Activated naive CD8-positive, alpha-beta T cell (primary cell): Measurements from ENCODE around the gene TRRAP.

Source experiments
- H3K27ac Mint-ChIP-seq: one replicate; pipeline ENCODE4 v1.8.0; 2021; ENCODE audit warnings: mixed read lengths
- H3K27me3 Mint-ChIP-seq: one replicate; pipeline ENCODE4 v1.8.0; 2021; ENCODE audit warnings: mixed read lengths
- H3K36me3 Mint-ChIP-seq: one replicate; pipeline ENCODE4 v1.8.0; 2021; ENCODE audit warnings: mixed read lengths
- H3K4me1 Mint-ChIP-seq: one replicate; pipeline ENCODE4 v1.8.0; 2021; ENCODE audit warnings: low read depth, mixed read lengths
- H3K4me3 Mint-ChIP-seq: one replicate; pipeline ENCODE4 v1.8.0; 2021; ENCODE audit warnings: mild to moderate bottlenecking, mixed read lengths
- H3K9me3 Mint-ChIP-seq: one replicate; pipeline ENCODE4 v1.8.0; 2021; ENCODE audit warnings: low read depth, mixed read lengths

The TRRAP gene

DNA sequence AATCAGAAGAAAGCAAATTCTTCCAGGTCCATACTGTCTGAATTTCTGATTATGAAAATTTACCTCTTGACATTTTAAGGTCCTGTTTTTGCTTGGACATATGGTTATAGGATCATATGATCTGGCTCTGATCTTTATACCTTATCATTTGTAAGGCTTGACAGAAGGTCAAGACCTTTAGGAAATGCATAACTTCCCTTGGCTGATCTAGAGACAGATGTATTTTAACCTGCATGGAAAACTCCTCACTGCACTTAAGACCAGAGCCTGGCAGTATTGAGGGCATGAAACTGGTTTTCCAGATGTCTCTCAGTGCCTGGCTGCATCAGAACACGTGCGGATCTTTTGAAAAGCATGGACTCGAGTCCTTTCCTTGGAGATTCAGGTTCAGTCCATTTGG lies 55.9 kb downstream of the TRRAP start:
- peaks cover 5% of the 10 kb centered on the region for H3K4me1 Mint-ChIP-seq
- no peaks in the 10 kb centered on the region for H3K27me3 Mint-ChIP-seq
- H3K4me3 Mint-ChIP-seq = no peak overlapping the region
- peaks cover 8% of the 10 kb centered on the region for H3K36me3 Mint-ChIP-seq
- H3K9me3 Mint-ChIP-seq = no peaks in the 10 kb centered on the region
- no peak overlapping the region for H3K27ac Mint-ChIP-seq

DNA sequence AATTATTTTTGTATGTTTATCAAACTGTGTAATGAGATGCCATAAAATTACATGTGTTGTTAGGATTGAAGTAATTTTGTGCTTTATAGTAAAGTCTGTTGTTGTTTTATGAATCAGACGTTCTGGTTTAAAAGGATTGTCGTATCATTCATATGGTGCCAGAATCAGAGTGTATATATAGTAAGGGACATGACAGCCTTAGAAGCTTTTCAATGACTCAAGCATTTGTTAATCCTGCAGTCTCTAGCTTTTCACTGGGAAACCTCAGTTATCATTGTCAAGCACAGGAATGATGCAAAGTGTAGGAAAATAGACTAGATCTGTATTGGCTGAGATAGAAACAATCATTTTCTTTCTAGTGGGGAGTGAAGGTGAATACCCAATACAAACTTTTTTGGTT lies 57.5 kb downstream of the TRRAP start:
- no peaks in the 10 kb centered on the region for H3K9me3 Mint-ChIP-seq
- H3K4me3 Mint-ChIP-seq = no peak overlapping the region
- H3K27ac Mint-ChIP-seq = peak overlapping the region; percentile 54
- H3K36me3 Mint-ChIP-seq = peaks cover 8% of the 10 kb centered on the region
- H3K4me1 Mint-ChIP-seq = peaks cover 5% of the 10 kb centered on the region
- no peaks in the 10 kb centered on the region for H3K27me3 Mint-ChIP-seq

DNA sequence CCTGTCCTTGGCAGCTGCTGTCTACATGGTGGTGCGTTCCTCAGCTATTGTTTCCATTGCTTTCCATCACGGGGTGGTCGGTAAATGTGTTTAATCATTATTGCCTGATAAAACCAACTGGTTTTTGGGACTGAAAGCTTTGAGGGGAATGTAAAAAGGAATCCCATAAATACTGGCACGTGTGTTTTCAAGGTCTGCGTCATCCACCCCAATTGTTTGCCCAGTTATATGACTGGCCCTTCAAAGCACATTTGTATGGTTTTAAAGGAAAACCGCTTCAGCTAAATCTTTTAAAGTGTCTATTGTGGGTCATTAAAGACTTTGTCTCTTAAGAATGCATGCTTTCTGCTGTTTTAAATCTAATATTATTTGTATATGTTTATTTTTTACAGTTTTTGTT lies 65.0 kb downstream of the TRRAP start:
- Mint-ChIP-seq H3K4me3 (no peak overlapping the region), H3K4me1 (no peaks in the 10 kb centered on the region), H3K36me3 (peaks cover 2% of the 10 kb centered on the region)

DNA sequence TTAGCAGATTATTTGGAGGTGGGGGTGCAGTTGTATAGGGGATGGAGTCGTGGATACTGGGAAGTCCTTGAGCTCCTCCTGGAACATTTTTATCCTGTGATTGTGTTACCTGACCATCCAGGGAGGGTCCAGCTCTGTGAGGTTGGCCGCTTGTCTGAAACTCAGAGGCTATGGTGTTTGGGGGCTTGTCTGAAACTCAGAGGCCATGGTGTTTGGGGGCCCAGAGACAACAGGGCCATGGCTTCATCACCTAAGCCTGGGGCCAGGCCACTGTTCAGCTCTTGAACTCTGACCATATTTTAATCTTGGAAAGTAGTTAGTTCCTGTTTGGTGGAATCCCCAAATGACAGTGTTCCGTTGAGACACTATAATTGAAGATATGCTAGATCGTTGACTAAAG lies 66.1 kb downstream of the TRRAP start:
- Mint-ChIP-seq H3K4me3 (no peak overlapping the region), H3K27me3 (no peaks in the 10 kb centered on the region), H3K36me3 (peaks cover 2% of the 10 kb centered on the region), H3K27ac (no peak overlapping the region), H3K4me1 (no peaks in the 10 kb centered on the region), H3K9me3 (no peaks in the 10 kb centered on the region)

More for the DNA sequence above, 65.0 kb downstream of the TRRAP start:
- Mint-ChIP-seq H3K27ac (no peak overlapping the region), H3K27me3 (no peaks in the 10 kb centered on the region), H3K9me3 (no peaks in the 10 kb centered on the region)

DNA sequence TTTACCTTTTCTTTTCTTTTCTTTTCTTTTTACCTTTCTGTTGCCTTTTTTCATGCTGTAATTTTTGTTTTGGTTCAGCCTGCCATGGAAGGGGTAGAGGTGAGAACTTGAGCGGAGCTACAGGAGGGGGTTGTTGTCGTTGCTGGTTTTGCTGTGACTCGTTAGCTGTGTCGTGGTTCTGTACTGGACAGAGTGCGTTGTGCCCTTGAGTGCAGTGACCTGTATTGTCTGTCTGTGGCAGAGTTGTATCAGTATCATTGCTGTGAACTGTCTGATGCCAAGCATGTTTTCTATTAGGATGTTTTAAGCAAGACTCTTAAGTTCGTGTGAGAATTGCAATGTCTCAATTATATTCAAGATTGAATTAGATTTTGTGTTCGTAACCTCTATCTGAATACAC lies 67.5 kb downstream of the TRRAP start:
- Mint-ChIP-seq H3K4me3 (no peak overlapping the region), H3K36me3 (peaks cover 2% of the 10 kb centered on the region), H3K9me3 (no peaks in the 10 kb centered on the region), H3K27ac (no peak overlapping the region), H3K4me1 (no peaks in the 10 kb centered on the region), H3K27me3 (no peaks in the 10 kb centered on the region)

DNA sequence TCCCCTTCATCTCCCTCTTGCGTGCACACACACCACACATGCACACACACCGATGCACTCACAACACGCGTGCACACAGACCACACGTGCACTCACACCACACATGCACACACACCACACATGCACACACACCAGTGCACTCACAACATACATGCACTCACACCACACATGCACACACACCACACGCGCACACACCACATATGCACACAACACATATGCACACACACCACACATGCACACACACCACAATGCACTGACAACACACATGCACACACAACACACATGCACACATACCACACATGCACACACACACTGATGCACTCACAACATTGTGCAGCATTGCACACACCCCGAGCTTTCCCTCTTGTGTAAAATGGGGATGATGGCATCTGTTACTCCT lies 68.1 kb downstream of the TRRAP start:
- Mint-ChIP-seq H3K36me3 (peaks cover 2% of the 10 kb centered on the region), H3K27me3 (no peaks in the 10 kb centered on the region), H3K9me3 (no peaks in the 10 kb centered on the region)

DNA sequence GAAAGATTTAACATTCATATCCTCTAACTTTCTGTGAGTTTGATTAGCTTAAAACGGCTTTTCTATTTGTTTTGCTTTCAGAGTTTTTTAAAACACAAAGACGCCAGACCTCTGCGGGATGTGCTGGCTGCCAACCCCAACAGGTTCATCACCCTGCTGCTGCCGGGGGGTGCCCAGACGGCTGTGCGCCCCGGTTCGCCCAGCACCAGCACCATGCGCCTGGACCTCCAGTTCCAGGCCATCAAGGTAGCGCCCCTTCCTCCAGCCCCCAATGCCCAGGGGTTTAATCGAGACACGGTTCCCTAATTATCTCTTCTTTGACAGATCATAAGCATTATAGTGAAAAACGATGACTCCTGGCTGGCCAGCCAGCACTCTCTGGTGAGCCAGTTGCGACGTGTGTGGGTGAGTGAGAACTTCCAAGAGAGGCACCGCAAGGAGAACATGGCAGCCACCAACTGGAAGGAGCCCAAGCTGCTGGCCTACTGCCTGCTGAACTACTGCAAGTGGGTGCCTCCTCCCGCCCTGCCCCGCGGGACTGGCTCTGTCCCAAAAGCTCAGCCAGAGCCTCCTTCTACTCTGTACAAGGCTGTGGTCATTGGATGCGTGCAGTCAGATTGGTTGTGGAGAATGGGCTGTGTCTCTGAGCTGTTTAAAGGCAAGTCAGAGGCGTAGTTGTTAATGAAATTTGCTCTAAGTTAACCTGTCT lies 71.2 kb downstream of the TRRAP start:
- peaks cover 10% of the 10 kb centered on the region for H3K36me3 Mint-ChIP-seq
- H3K4me3 Mint-ChIP-seq = no peak overlapping the region
- no peaks in the 10 kb centered on the region for H3K4me1 Mint-ChIP-seq
- H3K9me3 Mint-ChIP-seq = no peaks in the 10 kb centered on the region
- H3K27me3 Mint-ChIP-seq = no peaks in the 10 kb centered on the region
- H3K27ac Mint-ChIP-seq = no peak overlapping the region

More for the DNA sequence above, 68.1 kb downstream of the TRRAP start:
- Mint-ChIP-seq H3K27ac (no peak overlapping the region), H3K4me1 (no peaks in the 10 kb centered on the region), H3K4me3 (no peak overlapping the region)

DNA sequence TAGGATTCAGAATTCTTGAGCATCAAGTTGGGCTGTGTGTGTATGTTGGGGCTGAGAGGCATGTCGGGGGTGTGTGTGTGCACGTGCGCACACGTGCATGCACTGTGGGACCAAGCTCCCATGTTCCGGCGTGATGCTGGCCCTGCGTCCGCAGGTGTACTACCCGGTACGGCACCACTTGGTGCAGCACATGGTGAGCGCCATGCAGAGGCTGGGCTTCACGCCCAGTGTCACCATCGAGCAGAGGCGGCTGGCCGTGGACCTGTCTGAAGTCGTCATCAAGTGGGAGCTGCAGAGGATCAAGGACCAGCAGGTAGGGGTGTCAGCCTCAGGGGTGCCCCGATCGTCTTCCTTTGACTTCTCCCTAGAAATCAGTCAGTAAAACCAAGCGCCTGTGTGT lies 77.7 kb downstream of the TRRAP start:
- Mint-ChIP-seq H3K27ac (no peak overlapping the region), H3K9me3 (no peaks in the 10 kb centered on the region)

DNA sequence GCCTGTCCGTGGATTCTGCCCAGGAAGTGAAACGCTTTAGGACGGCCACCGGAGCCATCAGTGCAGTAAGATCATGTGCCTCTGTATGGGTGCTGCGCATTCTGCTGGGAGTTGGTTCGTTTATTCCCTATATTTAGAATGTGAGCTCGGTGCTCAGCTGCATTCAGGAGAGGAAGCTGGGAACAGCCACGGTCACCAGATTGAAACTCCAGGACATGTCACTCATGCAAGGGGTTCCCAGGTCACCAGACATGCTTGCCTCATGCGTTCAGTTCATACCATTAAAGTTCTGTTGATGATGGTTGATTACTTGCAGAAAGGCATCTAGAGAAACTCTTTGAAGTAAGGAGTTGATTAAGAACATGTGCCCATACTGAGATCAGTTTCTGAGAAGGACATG lies 78.1 kb downstream of the TRRAP start:
- Mint-ChIP-seq H3K9me3 (no peaks in the 10 kb centered on the region), H3K27me3 (no peaks in the 10 kb centered on the region), H3K4me3 (no peak overlapping the region), H3K27ac (no peak overlapping the region), H3K4me1 (no peaks in the 10 kb centered on the region), H3K36me3 (peaks cover 13% of the 10 kb centered on the region)

More for the DNA sequence above, 77.7 kb downstream of the TRRAP start:
- Mint-ChIP-seq H3K4me3 (no peak overlapping the region), H3K36me3 (peaks cover 13% of the 10 kb centered on the region), H3K27me3 (no peaks in the 10 kb centered on the region), H3K4me1 (no peaks in the 10 kb centered on the region)

DNA sequence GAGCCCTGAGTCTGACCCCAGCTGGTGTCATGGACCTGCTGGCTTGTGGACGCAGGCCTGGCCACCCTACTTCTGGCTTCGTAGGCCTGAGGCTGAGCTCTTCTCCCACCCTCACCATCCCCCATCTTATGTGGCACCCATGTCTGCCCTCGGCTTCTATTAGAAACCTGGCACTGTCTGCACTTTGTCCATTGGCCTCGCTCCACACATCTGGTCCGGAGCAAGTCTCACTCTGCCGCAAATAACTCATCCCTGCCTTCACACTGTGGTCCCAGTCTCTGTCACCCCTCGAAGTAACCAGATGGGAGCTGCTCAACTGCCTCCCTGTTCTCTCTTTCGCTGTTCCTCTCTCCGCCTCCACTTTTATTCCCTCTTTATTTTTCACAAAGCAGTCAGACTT lies 78.6 kb downstream of the TRRAP start:
- H3K36me3 Mint-ChIP-seq = peaks cover 13% of the 10 kb centered on the region
- H3K27ac Mint-ChIP-seq = no peak overlapping the region
- H3K27me3 Mint-ChIP-seq = no peaks in the 10 kb centered on the region
- no peaks in the 10 kb centered on the region for H3K9me3 Mint-ChIP-seq
- no peak overlapping the region for H3K4me3 Mint-ChIP-seq
- H3K4me1 Mint-ChIP-seq = no peaks in the 10 kb centered on the region

DNA sequence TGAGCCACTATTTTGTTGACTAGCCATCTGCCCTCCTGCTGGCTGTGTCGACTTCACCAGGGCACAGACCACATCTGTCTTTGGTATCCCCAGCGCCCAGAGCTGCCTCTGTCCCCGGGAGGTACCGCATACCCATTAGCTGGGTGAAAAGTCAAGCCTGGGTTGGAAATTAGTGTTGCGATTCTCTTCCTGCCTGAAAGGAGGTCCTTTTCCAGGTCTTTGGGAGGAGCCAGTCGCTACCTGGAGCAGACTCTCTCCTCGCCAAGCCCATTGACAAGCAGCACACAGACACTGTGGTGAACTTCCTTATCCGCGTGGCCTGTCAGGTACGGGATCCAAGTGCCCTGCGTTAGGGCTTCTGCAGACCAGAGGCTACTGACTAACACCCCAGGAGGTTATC lies 79.4 kb downstream of the TRRAP start:
- Mint-ChIP-seq H3K4me3 (no peak overlapping the region), H3K9me3 (no peaks in the 10 kb centered on the region), H3K36me3 (peaks cover 11% of the 10 kb centered on the region), H3K27me3 (no peaks in the 10 kb centered on the region), H3K4me1 (no peaks in the 10 kb centered on the region), H3K27ac (no peak overlapping the region)

DNA sequence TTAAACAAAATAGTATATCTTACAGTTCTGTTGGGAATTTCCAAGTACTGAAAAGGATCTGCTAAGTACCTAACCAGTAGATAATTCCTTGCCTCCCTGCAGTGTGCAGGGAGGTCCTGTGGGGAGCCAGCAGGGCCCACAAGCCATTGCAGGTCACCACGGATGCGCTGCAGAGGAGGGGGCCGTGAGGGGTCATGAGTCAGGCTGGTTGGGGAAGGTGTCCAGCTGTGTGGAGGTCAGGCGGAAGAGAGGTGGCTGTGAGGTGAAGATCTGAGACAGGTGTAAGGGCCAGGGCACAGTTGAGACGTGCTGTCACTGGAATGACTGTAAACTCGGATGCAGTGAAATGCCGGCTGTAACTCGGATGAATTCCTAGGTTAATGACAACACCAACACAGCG lies 80.6 kb downstream of the TRRAP start:
- H3K4me1 Mint-ChIP-seq = no peaks in the 10 kb centered on the region
- H3K9me3 Mint-ChIP-seq = no peaks in the 10 kb centered on the region
- H3K27me3 Mint-ChIP-seq = no peaks in the 10 kb centered on the region
- H3K4me3 Mint-ChIP-seq = no peak overlapping the region
- H3K36me3 Mint-ChIP-seq = peaks cover 7% of the 10 kb centered on the region
- no peak overlapping the region for H3K27ac Mint-ChIP-seq

DNA sequence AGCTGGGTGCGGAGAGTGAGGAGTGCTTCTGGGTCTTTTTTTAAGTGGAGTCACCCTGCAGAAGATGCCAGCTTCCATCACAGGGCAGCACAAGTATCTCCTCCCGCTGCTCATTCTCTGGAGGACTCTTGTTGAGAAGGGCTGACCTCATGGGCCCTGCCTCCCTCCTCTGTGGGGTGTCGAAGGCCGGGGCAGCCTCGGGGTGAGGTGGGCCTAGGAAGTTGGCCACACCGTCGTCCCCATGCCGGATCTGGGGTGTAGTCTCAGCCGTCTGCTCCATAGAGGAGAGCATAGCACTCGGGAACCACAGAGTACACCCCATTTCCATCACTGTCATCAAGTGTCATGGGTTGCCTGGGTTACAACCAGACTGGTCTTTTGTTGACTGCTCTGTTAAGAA lies 85.0 kb downstream of the TRRAP start:
- Mint-ChIP-seq H3K9me3 (no peaks in the 10 kb centered on the region), H3K36me3 (peaks cover 6% of the 10 kb centered on the region), H3K4me3 (no peak overlapping the region), H3K27me3 (no peaks in the 10 kb centered on the region), H3K4me1 (no peaks in the 10 kb centered on the region), H3K27ac (no peak overlapping the region)

DNA sequence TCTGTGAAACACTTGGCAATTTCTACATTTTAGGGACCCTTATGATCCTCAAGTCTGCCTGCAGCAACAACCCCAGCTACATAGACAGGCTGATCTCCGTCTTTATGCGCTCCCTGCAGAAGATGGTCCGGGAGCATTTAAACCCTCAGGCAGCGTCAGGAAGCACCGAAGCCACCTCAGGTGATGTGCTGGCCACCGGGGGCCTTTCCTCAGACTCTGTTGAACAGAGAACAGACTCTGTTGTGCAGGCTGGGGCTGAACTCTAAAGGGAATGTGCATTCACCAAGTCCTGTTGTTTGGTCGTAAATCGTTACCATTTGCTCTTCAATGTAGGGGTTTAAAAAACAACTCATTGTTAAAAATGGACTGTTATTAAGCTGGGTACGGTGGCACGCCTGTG lies 86.3 kb downstream of the TRRAP start:
- H3K9me3 Mint-ChIP-seq = no peaks in the 10 kb centered on the region
- no peaks in the 10 kb centered on the region for H3K27me3 Mint-ChIP-seq
- H3K4me1 Mint-ChIP-seq = no peaks in the 10 kb centered on the region
- H3K27ac Mint-ChIP-seq = no peak overlapping the region
- H3K36me3 Mint-ChIP-seq = peaks cover 6% of the 10 kb centered on the region
- no peak overlapping the region for H3K4me3 Mint-ChIP-seq

DNA sequence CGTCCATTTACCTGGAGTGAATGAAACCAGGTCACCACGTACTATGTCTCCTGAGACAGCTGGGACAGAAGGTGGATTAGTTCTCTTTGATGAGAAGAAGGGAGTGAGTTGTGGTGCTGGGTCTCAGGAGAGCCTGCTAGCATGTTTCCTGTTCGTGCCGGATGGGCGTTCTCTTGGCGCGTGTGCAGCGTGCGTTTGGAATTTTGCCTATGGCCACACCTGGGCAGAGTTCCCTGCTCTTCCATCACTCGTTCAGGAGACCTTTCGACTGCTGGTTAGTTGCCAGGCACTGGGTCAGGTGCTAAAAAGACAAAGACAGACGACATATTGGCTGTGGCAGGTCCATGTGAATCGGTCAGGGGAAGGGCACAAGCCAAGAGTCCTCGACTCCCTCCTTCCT lies 90.3 kb downstream of the TRRAP start:
- Mint-ChIP-seq H3K4me3 (no peak overlapping the region), H3K4me1 (peaks cover 1% of the 10 kb centered on the region), H3K9me3 (no peaks in the 10 kb centered on the region), H3K27me3 (no peaks in the 10 kb centered on the region), H3K36me3 (peaks cover 10% of the 10 kb centered on the region), H3K27ac (no peak overlapping the region)

DNA sequence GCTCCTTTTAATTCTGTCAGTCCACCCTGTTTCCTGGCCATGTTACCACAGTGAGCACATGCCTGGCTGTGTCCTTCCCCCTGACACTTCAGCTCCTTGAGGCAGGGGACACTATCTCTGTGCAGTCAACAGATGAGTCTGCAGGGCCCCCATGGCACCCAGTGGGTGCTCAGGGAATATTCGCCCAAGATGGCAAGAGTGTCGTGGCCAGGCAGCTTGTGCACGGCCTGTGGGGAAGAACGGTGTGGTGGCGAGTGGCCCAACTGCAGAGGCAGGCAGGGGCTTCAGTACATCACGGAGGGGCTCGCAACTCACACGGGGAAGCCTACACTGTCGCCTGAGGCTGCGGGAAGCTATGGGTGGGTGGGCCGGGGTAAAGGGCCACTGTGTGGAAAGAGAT lies 91.1 kb downstream of the TRRAP start:
- Mint-ChIP-seq H3K36me3 (peaks cover 8% of the 10 kb centered on the region), H3K4me3 (no peak overlapping the region), H3K4me1 (peaks cover 1% of the 10 kb centered on the region), H3K27me3 (no peaks in the 10 kb centered on the region), H3K27ac (no peak overlapping the region), H3K9me3 (no peaks in the 10 kb centered on the region)
